OCI-LY3 (cell line): ENCODE measurements around the gene CST9L.

Source experiments
- H2AFZ ChIP-seq: fragments of 200-600, 300-600 bp; shearing (Covaris generic); 2 replicates; pipeline ENCODE4 v1.6.0; 2014; ENCODE audit warnings: antibody characterized with exemption, low read depth, low read length
- H3K27ac ChIP-seq: fragments of 200-600, 300-600 bp; sonication (generic); 2 replicates; pipeline ENCODE4 v1.5.1; 2014; ENCODE audit warnings: mild to moderate bottlenecking, low read length, moderate library complexity, mixed read lengths
- H3K27me3 ChIP-seq: fragments of 200-600, 300-600 bp; sonication (generic); 2 replicates; pipeline ENCODE4 v1.6.1; 2014; ENCODE audit warnings: low read depth, low read length, mixed read lengths
- H3K36me3 ChIP-seq: fragments of 200-600, 300-600 bp; sonication (generic); replicated peaks from 2 replicates; pipeline ENCODE3; 2014; ENCODE audit warnings: low read depth, low read length, mixed read lengths
- H3K4me1 ChIP-seq: fragments of 300-600, 200-600 bp; sonication (generic); 2 replicates; pipeline ENCODE4 v1.6.1; 2014; ENCODE audit warnings: low read length, mixed read lengths
- H3K4me2 ChIP-seq: fragments of 200-600, 300-600 bp; sonication (generic); 2 replicates; pipeline ENCODE4 v1.6.1; 2014; ENCODE audit warnings: low read length, mixed read lengths
- H3K4me3 ChIP-seq: fragments of 300-600, 200-600 bp; sonication (generic); 2 replicates; pipeline ENCODE4 v1.5.1; 2014; ENCODE audit warnings: antibody characterized with exemption, mild to moderate bottlenecking, low read length, moderate library complexity
- H3K79me2 ChIP-seq: fragments of 300-600, 200-600 bp; shearing (Covaris generic); 2 replicates; pipeline ENCODE4 v1.6.1; 2014; ENCODE audit warnings: mild to moderate bottlenecking, low read length, mixed read lengths
- H3K9ac ChIP-seq: fragments of 300-600, 200-600 bp; shearing (Covaris generic); 2 replicates; pipeline ENCODE4 v1.6.0; 2014; ENCODE audit warnings: mild to moderate bottlenecking, low read length, moderate library complexity
- H3K9me3 ChIP-seq: fragments of 200-600, 300-600 bp; shearing (Covaris generic); 2 replicates; pipeline ENCODE4 v1.6.1; 2014; ENCODE audit warnings: low read length, mixed read lengths; ENCODE audit not compliant: insufficient read depth
- H4K20me1 ChIP-seq: fragments of 200-600, 300-600 bp; sonication (generic); 2 replicates; pipeline ENCODE4 v1.6.1; 2016; ENCODE audit warnings: low read length, mixed read lengths; ENCODE audit not compliant: insufficient read depth
- CTCF ChIP-seq: fragments of 200-600, 300-600 bp; sonication (generic); IDR thresholded peaks from 2 replicates; pipeline ENCODE4 v1.5.1; 2014; ENCODE audit warnings: antibody characterized with exemption, low read length, low read depth
- EZH2phosphoT487 ChIP-seq: fragments of 200-600 bp; shearing (Covaris generic); IDR thresholded peaks from 2 replicates; pipeline ENCODE4 v1.6.1; 2018; ENCODE audit warnings: antibody characterized with exemption, mixed run types, low read depth

Gene CST9L

GRCh38 chr20:23602241-23602640 lies 34.0 kb upstream of the CST9L start:
- H3K36me3 ChIP-seq = no peaks in the 10 kb centered on the region
- no peaks in the 10 kb centered on the region for H3K79me2 ChIP-seq
- no peak overlapping the region for H2AFZ ChIP-seq
- peaks cover 57% of the 10 kb centered on the region for H3K27me3 ChIP-seq
- TF ChIP-seq EZH2phosphoT487 (no peak), CTCF (no peak)
- no peaks in the 10 kb centered on the region for H3K9me3 ChIP-seq
- H3K9ac ChIP-seq = no peak overlapping the region
- H3K4me2 ChIP-seq = no peak overlapping the region
- no peaks in the 10 kb centered on the region for H4K20me1 ChIP-seq
- H3K4me3 ChIP-seq = no peak overlapping the region
- peaks cover 4% of the 10 kb centered on the region; the same call in 1 of the 2 replicates for H3K4me1 ChIP-seq
- H3K27ac ChIP-seq = no peak overlapping the region

- Histone ChIP-seq H3K4me1 (peaks cover 1% of the 10 kb centered on the region; the same call in 1 of the 2 replicates), H3K9ac (no peak overlapping the region), H3K4me2 (no peak overlapping the region), H3K79me2 (no peaks in the 10 kb centered on the region), H4K20me1 (no peaks in the 10 kb centered on the region), H3K9me3 (no peaks in the 10 kb centered on the region), H3K27ac (no peak overlapping the region), H2AFZ (no peak overlapping the region), H3K4me3 (no peak overlapping the region), H3K36me3 (no peaks in the 10 kb centered on the region), H3K27me3 (peaks cover 60% of the 10 kb centered on the region)
- TF ChIP-seq EZH2phosphoT487 (no peak), CTCF (no peak)
Measured at GRCh38 chr20:23601715-23602114, 33.4 kb upstream of the CST9L start.

GRCh38 chr20:23598481-23598880 lies 30.2 kb upstream of the CST9L start:
- Histone ChIP-seq H3K4me2 (no peak overlapping the region), H2AFZ (no peak overlapping the region)
- TF ChIP-seq EZH2phosphoT487 = no peak
- TF ChIP-seq CTCF = no peak

GRCh38 chr20:23596579-23597250 lies 28.4 kb upstream of the CST9L start:
- H3K36me3 ChIP-seq = no peaks in the 10 kb centered on the region
- H2AFZ ChIP-seq = no peak overlapping the region
- no peaks in the 10 kb centered on the region for H3K4me1 ChIP-seq
- no peaks in the 10 kb centered on the region for H3K79me2 ChIP-seq
- H3K4me3 ChIP-seq = no peak overlapping the region
- H3K27ac ChIP-seq = no peak overlapping the region
- TF ChIP-seq EZH2phosphoT487 = no peak
- no peak for TF ChIP-seq CTCF
- peaks cover 42% of the 10 kb centered on the region for H3K27me3 ChIP-seq
- H3K9ac ChIP-seq = no peak overlapping the region
- H3K4me2 ChIP-seq = no peak overlapping the region
- no peaks in the 10 kb centered on the region for H4K20me1 ChIP-seq
- H3K9me3 ChIP-seq = no peaks in the 10 kb centered on the region

More at GRCh38 chr20:23598481-23598880, 30.2 kb upstream of the CST9L start:
- H3K9me3 ChIP-seq = no peaks in the 10 kb centered on the region
- H3K79me2 ChIP-seq = no peaks in the 10 kb centered on the region
- H3K9ac ChIP-seq = no peak overlapping the region
- H3K4me3 ChIP-seq = no peak overlapping the region
- no peaks in the 10 kb centered on the region for H4K20me1 ChIP-seq
- peaks cover 52% of the 10 kb centered on the region for H3K27me3 ChIP-seq
- no peak overlapping the region for H3K27ac ChIP-seq
- H3K4me1 ChIP-seq = no peaks in the 10 kb centered on the region
- H3K36me3 ChIP-seq = no peaks in the 10 kb centered on the region
